Right lobe of liver (tissue), 4 donors: ENCODE results near the gene UBAC2.

Experiments
- POLR2A ChIP-seq: fragments of 450-650 bp; IDR thresholded peaks from one replicate; pipeline ENCODE4 v1.6.1; 2017; ENCODE audit warnings: antibody characterized with exemption, mild to moderate bottlenecking
- TF ChIP-seq, protein P1 (sequence below), 4 donors: fragments of 200-600 bp in 3 of 4; fragments of 450-650 bp in 1 of 4; IDR thresholded peaks; one replicate each; pipeline versions ENCODE4 v1.5.1 to v1.8.0; 2016 to 2022; ENCODE audit warnings: antibody characterized with exemption in 4 of 4, mild to moderate bottlenecking in 2 of 4
- donor health status: DM: no; HTN: no; CAD: no.
- donor health status: DM: no; HTN: no; CAD: no.
- donor health status: DM: no; HTN: yes; CAD: no.

- TF ChIP-seq, protein P1, sequence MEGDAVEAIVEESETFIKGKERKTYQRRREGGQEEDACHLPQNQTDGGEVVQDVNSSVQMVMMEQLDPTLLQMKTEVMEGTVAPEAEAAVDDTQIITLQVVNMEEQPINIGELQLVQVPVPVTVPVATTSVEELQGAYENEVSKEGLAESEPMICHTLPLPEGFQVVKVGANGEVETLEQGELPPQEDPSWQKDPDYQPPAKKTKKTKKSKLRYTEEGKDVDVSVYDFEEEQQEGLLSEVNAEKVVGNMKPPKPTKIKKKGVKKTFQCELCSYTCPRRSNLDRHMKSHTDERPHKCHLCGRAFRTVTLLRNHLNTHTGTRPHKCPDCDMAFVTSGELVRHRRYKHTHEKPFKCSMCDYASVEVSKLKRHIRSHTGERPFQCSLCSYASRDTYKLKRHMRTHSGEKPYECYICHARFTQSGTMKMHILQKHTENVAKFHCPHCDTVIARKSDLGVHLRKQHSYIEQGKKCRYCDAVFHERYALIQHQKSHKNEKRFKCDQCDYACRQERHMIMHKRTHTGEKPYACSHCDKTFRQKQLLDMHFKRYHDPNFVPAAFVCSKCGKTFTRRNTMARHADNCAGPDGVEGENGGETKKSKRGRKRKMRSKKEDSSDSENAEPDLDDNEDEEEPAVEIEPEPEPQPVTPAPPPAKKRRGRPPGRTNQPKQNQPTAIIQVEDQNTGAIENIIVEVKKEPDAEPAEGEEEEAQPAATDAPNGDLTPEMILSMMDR (IDR thresholded peaks at IDR 0.05) = no peak
- TF ChIP-seq POLR2A = no peak
Observed at GRCh38 chr13:99205621-99206220, 5.1 kb downstream of the UBAC2 start.
